MM.1S (cell line): ENCODE results near the gene UBAC1.

Experiments
- CTCF ChIP-seq: fragments of 300-600 bp; sonication (generic); IDR thresholded peaks from 2 replicates; pipeline ENCODE4 v1.5.1; 2016; ENCODE audit warnings: antibody characterized with exemption, low read length, mixed read lengths
- EZH2 ChIP-seq: fragments of 300-600 bp; sonication (generic); optimal IDR thresholded peaks from 2 replicates; pipeline ENCODE3; 2017; ENCODE audit warnings: low read depth, mild to moderate bottlenecking, antibody characterized with exemption, low read length, mixed read lengths
- EZH2phosphoT487 ChIP-seq: fragments of 300-600 bp; sonication (generic); IDR thresholded peaks from 2 replicates; pipeline ENCODE4 v1.6.1; 2018; ENCODE audit warnings: antibody characterized with exemption, low read length

GRCh38 chr9:135986605-135987004 is 25.4 kb upstream of the UBAC1 start:
- TF ChIP-seq EZH2phosphoT487 (no peak), CTCF (no peak), EZH2 (no peak)
